PC-3 (cell line): ENCODE results near the gene RAB30.

Experiments used
- CTCF ChIP-seq: fragments of 300-600 bp; sonication (generic); conservative IDR thresholded peaks from 2 replicates; pipeline ENCODE4 v1.5.1; 2017; ENCODE audit warnings: antibody characterized with exemption, low read depth, mild to moderate bottlenecking, low read length
- EZH2 ChIP-seq: fragments of 300-600 bp; sonication (generic); IDR thresholded peaks from one replicate; pipeline ENCODE4 v1.6.1; 2017; ENCODE audit warnings: antibody characterized with exemption, mild to moderate bottlenecking, low read length; ENCODE audit not compliant: unreplicated experiment
- EZH2phosphoT487 ChIP-seq: fragments of 300-600 bp; sonication (generic); IDR thresholded peaks from 2 replicates; pipeline ENCODE4 v1.6.1; 2018; ENCODE audit warnings: mild to moderate bottlenecking, antibody characterized with exemption, low read length, borderline replicate concordance

GRCh38 chr11:83056204-83056603 is 15.5 kb downstream of the RAB30 start:
- no peak for TF ChIP-seq CTCF
- TF ChIP-seq EZH2: no peak
- no peak for TF ChIP-seq EZH2phosphoT487
